ENCODE data around the gene KEAP1.

Gene KEAP1

GRCh38 chr19:10442698-10443097, 60.5 kb downstream of the KEAP1 start:
- Histone ChIP-seq H3K9me3 (ENCODE audit: insufficient read depth, low read length) (no peaks in the 10 kb centered on the region), H3K4me3 (ENCODE audit: insufficient read depth, low read length, poor library complexity, severe bottlenecking) (no peak overlapping the region), H2AFZ (ENCODE audit: low read depth, low read length, severe bottlenecking) (no peak overlapping the region), H3K9ac (ENCODE audit: low read length) (no peak overlapping the region), H3K36me3 (ENCODE audit: low read length) (no peaks in the 10 kb centered on the region), H3K27ac (ENCODE audit: low read depth, low read length) (no peak overlapping the region), H3F3A (ENCODE audit: insufficient read depth) (no peaks in the 10 kb centered on the region; the same call in 1 of the 2 replicates), H4K20me1 (ENCODE audit: low read depth, low read length) (no peaks in the 10 kb centered on the region), H3K27me3 (ENCODE audit: low read length) (no peaks in the 10 kb centered on the region), H3K4me2 (ENCODE audit: low read depth, low read length, poor library complexity, severe bottlenecking) (no peak overlapping the region), H3K79me2 (ENCODE audit: insufficient read depth, low read length) (peaks cover 8% of the 10 kb centered on the region), H3K9me2 (replicated peaks; ENCODE audit: insufficient read depth, low read length) (no peaks in the 10 kb centered on the region)
- no peak for TF ChIP-seq CTCF (IDR thresholded peaks at IDR 0.05; ENCODE audit: insufficient read depth, low read length, poor library complexity, severe bottlenecking)
- no peak for TF ChIP-seq EZH2phosphoT487 (conservative IDR thresholded peaks at IDR 0.05; ENCODE audit: low read length)

- no peak overlapping the region for H3K4me2 ChIP-seq (ENCODE audit: low read depth, low read length, poor library complexity, severe bottlenecking)
- no peaks in the 10 kb centered on the region for H3K9me2 ChIP-seq (replicated peaks; ENCODE audit: insufficient read depth, low read length)
- peaks cover 12% of the 10 kb centered on the region for H3K79me2 ChIP-seq (ENCODE audit: insufficient read depth, low read length)
- no peak overlapping the region for H2AFZ ChIP-seq (ENCODE audit: low read depth, low read length, severe bottlenecking)
- no peaks in the 10 kb centered on the region for H3K36me3 ChIP-seq (ENCODE audit: low read length)
- H3K27me3 ChIP-seq (ENCODE audit: low read length) = no peaks in the 10 kb centered on the region
- no peaks in the 10 kb centered on the region for H3K9me3 ChIP-seq (ENCODE audit: insufficient read depth, low read length)
- H3K27ac ChIP-seq (ENCODE audit: low read depth, low read length) = no peak overlapping the region
- no peak overlapping the region for H3K9ac ChIP-seq (ENCODE audit: low read length)
- TF ChIP-seq EZH2phosphoT487 (conservative IDR thresholded peaks at IDR 0.05; ENCODE audit: low read length) (no peak), CTCF (IDR thresholded peaks at IDR 0.05; ENCODE audit: insufficient read depth, low read length, poor library complexity, severe bottlenecking) (no peak)
- no peaks in the 10 kb centered on the region for H4K20me1 ChIP-seq (ENCODE audit: low read depth, low read length)
- H3K4me3 ChIP-seq (ENCODE audit: insufficient read depth, low read length, poor library complexity, severe bottlenecking) = no peak overlapping the region
- no peaks in the 10 kb centered on the region; the same call in 1 of the 2 replicates for H3F3A ChIP-seq (ENCODE audit: insufficient read depth)
Observed at GRCh38 chr19:10439588-10439987, 63.6 kb downstream of the KEAP1 start.
